ENCODE results near the gene UPK3B.

GRCh38 chr7:76515999-76516443 lies 5.7 kb downstream of the UPK3B start:
- no peak for TF ChIP-seq EZH2 (IDR thresholded peaks at IDR 0.05; ENCODE audit: low read length, unreplicated experiment)
- TF ChIP-seq CTCF (conservative IDR thresholded peaks at IDR 0.05; ENCODE audit: low read depth, low read length): peak; percentile 76
- no peak for TF ChIP-seq EZH2phosphoT487 (IDR thresholded peaks at IDR 0.05; ENCODE audit: borderline replicate concordance, low read length)
